GM21723 (cell line): Measurements from ENCODE around the gene KMT2D.

Experiments
- ATAC-seq: cut with Tn5 transposase; IDR thresholded peaks from one replicate; pipeline ENCODE4 v1.9.1; 2021; ENCODE audit warnings: mild to moderate bottlenecking, moderate library complexity; ENCODE audit not compliant: unreplicated experiment

KMT2D gene

DNA sequence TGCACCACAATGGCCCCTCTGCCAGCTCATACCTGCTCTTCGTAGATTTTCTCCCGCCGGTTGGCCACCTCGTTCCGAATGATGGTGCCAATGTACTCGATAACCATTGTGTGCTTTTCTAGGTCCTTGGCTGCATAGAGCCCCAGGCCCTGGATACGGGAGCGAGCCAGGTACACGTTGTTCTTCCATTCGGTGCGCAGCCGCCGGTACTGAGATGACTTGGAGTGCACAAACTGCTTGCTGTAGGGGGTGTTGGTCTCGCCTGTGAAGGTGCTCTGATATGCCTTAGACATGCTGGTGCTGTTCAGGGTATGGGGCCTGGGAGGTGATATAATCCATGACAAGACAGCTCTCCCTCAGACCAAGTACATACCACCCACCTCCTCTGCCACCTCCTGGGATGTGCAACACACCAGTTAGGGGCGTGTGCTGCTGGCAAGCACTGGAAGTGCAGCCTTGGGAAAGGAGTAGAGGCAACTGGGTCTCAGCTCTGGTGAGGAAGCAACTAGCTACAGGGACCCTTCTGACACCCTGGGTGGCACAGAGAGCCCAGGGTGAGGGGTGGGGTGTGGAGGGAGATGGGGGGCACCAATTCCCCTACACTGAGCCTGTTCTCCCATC is 37.9 kb downstream of the KMT2D start:
- no peak for ATAC-seq

DNA sequence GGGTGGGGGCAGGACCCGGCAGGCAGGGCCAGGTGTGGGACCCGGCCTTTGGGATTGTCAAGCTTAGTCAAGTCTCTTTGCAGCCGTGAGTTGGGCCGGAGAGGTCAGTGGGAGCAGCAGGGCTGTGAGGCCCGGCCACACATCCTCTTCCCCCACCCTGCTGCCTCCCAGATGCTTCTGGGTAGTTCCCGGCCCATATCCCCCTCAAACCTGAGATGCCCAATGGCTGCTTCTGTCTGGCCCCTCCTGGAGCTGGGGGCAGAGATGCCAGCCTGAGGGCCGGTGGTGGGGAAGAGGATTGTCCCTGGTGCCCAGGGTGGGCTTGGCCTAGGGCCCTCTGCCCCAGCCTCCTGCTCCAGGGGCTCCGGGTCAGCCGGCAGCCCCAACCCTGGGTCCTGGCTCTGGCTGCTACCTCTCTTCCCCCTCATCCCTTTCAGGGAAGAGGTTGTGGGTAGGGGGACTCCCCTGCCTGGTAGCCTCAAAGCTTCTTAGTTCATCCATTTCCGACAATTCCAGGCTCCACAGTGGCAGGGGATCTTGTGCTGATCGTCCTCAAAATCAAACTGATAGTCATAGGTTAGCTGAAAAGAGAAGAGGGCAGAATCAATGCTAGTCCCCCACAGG is 39.2 kb downstream of the KMT2D start:
- no peak for ATAC-seq

DNA sequence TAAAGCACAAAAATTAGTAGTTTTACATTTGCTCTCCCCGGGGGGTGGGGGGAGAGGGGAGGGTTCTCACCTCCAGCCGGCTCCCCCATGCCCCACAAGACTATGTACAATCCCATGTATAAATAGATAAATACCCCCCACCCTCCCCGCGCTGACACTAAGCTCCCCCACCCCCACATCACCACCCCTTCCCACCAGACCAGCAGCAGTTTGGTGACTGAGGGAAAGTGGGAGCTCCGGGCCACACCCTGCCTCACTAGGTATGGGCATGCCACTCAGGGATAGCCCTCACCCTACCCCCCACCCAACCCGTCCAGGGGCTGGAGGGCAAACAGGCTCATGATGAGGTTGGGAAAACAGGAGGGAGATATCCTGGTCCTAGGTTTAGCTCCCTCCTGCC is 40.2 kb downstream of the KMT2D start:
- no peak for ATAC-seq

DNA sequence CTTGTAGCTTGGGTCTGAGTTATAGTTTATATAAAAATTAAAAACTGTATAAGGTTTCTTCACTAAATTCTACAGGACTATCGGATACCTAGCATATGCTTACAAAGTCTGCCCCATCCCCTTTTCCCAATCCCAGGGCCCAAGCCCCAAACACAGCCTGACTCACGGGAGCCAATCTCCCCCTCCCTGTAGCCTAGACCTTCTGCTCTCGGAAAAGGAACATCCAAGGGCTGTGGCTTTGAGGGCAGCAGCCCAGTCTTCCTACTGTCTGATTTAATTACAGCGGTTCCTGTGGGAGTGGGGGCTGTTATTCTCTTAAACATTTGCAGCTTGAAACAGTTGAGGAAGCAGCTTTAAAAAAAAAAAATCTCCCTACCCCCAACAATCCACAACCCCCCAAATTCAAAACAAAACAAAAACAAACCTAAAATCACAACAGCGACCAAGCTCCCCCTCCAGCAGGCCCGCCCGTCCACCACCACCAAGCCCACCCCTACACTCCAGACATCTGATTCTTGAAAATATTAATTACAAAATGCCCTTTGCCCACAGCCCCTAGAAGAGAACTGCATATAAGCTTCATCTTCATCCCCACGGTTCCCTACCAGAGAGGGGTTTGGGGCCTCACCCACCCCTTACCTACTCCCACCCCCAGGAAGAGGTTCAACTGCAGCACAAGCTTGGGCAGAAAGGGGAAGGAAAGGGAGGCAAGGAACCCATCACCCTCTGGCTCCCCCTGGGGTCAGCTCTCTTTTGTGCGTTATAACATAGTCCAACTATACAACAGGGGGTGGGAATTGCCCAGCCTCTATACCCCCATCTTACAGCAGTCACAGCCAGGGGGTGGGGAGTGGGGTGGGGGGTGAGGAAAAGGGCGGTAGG is 40.9 kb downstream of the KMT2D start:
- ATAC-seq, result no peak

DNA sequence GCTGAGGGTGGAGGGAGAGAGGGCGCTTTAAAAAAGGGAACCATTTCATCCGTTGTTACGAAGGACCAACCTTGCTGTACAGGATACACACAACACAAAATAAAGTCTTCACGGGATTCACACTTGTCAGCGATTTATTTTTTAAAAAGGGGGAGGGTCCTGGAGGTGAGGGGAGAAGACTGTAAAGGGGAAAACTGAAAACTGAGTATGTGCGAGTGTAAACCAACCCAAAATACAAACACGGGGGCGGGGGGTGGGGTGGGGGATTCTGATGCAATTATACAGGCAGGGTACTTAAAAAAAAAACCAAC is 41.5 kb downstream of the KMT2D start:
- ATAC-seq, result no peak

DNA sequence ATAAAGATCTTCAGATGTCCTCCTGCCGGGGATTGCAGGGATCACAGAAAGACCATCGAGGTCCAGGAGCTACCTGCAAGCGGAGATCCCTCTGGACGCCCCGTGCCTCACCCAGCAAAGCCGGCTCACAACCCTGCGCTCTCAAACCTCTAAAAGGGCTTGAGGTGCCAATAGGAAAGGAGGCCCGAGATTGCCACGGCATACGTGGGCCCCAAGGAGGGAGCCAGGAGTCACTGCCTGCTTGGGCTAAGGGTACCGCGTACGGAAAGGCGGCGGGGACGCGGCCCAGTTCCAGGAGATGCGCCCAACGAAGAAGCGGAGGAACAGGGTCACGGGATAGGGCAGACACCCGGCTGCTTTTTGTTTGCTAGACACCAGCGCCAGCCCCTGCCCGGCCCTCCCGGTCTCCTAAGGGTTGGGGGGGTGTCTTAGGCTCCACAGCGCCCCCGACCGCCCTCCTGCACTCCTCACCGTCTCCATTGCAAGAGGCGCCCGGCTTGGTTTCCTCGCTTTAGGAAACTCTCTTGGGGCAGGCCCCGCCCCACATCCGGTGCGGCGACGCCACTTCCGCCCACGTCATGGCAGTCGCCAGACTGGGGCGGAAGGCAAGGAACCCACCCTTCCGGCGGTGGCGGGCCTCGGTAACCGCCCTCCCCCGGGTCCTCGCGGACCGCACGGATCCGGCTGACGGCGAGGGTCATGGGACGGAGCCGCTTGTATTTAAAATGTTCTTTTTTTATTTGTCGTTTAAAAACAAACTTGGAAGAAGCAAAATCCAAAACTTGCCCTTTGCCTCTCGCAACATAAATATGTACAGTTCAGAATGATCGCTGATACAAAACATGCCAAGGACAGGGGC is 42.1 kb downstream of the KMT2D start, which contains the start of gene PRKAG1:
Gene PRKAG1, minus strand, starts transcription at position 516 of the 859 bp plus-strand sequence. Its CDS starts 36 bp downstream, at position 480.
- ATAC-seq, result peak; percentile 85

DNA sequence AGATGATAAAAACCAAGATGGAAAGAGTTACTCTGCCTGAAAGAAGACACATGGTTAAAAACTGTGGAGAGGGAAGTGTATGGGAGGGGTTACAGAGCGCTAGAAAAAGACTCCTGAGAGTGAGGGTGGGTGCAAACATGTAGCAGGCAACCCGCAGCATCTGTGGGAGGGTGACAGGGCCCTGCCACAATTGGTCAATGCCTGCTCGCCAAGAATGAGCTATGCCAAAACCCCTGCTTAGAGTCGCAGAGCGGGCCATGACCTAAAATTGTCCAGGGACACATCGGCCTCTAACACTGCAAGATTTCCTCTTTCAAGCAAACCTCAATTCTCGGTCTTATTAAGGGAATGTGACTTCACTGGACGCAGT is 42.7 kb downstream of the KMT2D start:
- peak; percentile 11 for ATAC-seq

DNA sequence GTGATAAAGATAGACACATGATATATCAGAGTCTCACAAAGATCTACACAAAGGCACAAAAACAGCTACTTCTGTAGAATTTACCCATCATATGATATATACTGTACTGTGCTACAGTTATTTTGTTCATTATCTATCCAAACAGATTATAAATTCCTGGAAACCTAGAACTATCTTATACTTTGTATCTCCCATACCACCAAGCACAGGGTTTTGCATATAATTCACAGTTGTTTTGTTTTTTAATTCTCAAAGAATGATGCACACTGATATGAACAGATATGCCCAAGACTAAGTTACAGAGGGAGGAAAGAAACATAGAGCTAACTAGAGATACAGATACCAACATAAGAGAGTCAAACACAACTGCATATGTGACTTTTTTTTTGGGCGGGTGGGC is 45.4 kb downstream of the KMT2D start:
- ATAC-seq, result no peak

DNA sequence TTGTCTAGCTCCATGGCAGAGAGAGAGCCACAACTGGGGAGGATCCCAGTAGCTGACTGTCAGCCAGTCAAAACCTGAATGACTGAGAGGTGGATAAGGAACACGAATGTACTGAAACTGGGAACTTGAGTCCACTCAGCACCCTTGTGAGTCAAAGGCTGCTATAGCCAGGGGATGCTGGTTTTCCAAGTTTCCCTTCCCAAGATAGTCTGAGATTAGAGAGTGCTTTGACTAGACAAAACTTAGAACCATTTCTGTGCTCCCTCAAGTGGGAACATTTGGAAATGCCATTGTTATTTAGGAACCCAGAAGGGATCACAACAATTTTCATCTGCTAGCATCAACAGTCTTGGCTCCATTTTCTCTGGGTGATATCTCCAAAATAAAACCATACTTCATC is 46.0 kb downstream of the KMT2D start:
- no peak for ATAC-seq

DNA sequence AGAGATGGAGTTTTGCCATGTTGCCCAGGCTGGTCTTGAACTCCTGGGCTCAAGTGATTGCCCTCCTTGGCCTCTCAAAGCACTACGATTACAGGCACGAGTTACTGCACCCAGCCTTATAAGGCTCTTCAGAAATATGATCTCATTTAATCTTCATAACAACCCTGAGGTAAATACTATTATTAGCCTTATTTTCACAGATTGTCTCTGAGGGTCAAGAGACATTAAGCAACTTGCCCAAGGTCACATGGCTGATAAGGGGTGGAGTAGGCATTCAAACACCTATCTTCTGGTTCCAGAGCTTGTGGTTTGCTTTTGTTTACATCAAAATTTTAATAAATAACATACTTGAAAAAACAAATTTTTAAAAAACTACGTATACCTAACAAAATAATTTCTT is 47.2 kb downstream of the KMT2D start:
- no peak for ATAC-seq

DNA sequence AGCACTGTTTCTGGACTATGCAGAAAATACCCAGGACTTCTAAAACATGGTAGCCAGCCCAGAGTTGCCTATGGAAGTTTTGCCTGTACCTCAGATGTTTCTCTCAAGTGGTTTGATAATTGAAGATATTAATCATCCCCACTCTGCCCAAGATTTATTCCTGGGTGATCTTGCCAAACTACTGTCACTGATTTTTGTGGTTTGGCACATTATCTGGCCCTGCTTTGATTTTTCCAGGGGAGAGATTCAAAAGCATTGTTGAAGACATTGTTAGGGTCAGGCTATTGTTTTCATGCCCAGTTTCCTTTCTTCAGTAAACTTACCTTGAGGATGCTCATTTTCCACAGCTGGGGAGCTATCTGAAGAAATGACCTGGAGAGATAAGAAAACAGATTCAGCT is 47.9 kb downstream of the KMT2D start:
- ATAC-seq, result no peak
